H1 (cell line): Measurements from ENCODE around the gene PAPSS2. TPM values are rescaled to one million over a fixed set of nuclear protein-coding genes. Genes with fewer than 3 reads are reported as not detected.

Experiments used
- CTCF ChIA-PET: fragments of 300-600 bp; sonication (Branson Sonifier 250); formaldehyde crosslinking; loops from one replicate; lab custom pipeline; 2021; ENCODE audit not compliant: partially characterized antibody; lab: Charles Lee
- POLR2A ChIA-PET: fragments of 300-600 bp; sonication (Branson Sonifier 250); formaldehyde crosslinking; loops from one replicate; lab custom pipeline; 2021; ENCODE audit warnings: inconsistent platforms; ENCODE audit not compliant: partially characterized antibody; lab: Charles Lee
- DNase-seq, 2 experiments: peaks; one replicate each; pipeline versions ENCODE4 v3.0.0 to v3.0.0-alpha.2; 2010 to 2022; ENCODE audit warnings: low spot score in 2 of 2, low read depth in 1 of 2, mixed read lengths in 1 of 2
- FAIRE-seq: peaks from 2 replicates; lab custom pipeline; 2011; peaks lifted over from hg19 to GRCh38; lab: Jason Lieb, UNC
- H2AFZ ChIP-seq: 2 replicates; pipeline ENCODE4 v1.8.1; 2012; ENCODE audit warnings: low read length, inconsistent platforms
- H2AK5ac ChIP-seq: 2 replicates; pipeline ENCODE4 v1.6.1; 2013; ENCODE audit warnings: low read depth, low read length
- H2BK120ac ChIP-seq: replicated peaks from 2 replicates; pipeline ENCODE3; 2013; ENCODE audit warnings: low read depth, low read length, inconsistent platforms
- H2BK12ac ChIP-seq: 2 replicates; pipeline ENCODE4 v1.6.1; 2013; ENCODE audit warnings: low read depth, low read length
- H2BK15ac ChIP-seq: 2 replicates; pipeline ENCODE4 v1.6.1; 2013; ENCODE audit warnings: low read length
- H2BK20ac ChIP-seq: 2 replicates; pipeline ENCODE4 v1.6.1; 2013; ENCODE audit warnings: low read length
- H2BK5ac ChIP-seq: 2 replicates; pipeline ENCODE4 v1.6.1; 2013; ENCODE audit warnings: low read depth, low read length
- H3K14ac ChIP-seq: 2 replicates; pipeline ENCODE4 v1.6.1; 2013; ENCODE audit warnings: inconsistent platforms; ENCODE audit not compliant: insufficient read length
- H3K18ac ChIP-seq: 2 replicates; pipeline ENCODE4 v1.6.1; 2013; ENCODE audit warnings: low read length; ENCODE audit errors: extremely low read depth
- H3K23ac ChIP-seq: 2 replicates; pipeline ENCODE4 v1.6.1; 2013; ENCODE audit warnings: inconsistent platforms; ENCODE audit not compliant: insufficient read length
- H3K23me2 ChIP-seq: 2 replicates; pipeline ENCODE4 v1.6.1; 2013; ENCODE audit warnings: low read depth, low read length
- H3K27ac ChIP-seq: 2 replicates; pipeline ENCODE4 v1.6.1; 2011; ENCODE audit warnings: low read depth, low read length, inconsistent platforms
- H3K27me3 ChIP-seq, 4 experiments: replicated peaks in 1 of 4; 1 replicate in 1 of 4; 2 replicates in 3 of 4; pipeline versions ENCODE4 v1.6.1 to v1.8.1; 2011 to 2013; ENCODE audit warnings: low read length in 3 of 4, mild to moderate bottlenecking in 3 of 4, inconsistent platforms in 2 of 4, mixed read lengths in 2 of 4, moderate library complexity in 1 of 4; ENCODE audit not compliant: control insufficient read depth in 3 of 4, insufficient read depth in 3 of 4; ENCODE audit errors: extremely low read depth in 1 of 4
- H3K36me3 ChIP-seq, 4 experiments: 2 replicates each; pipeline versions ENCODE4 v1.6.1 to v1.8.1; 2011 to 2013; ENCODE audit warnings: mild to moderate bottlenecking in 4 of 4, low read length in 3 of 4, moderate library complexity in 2 of 4, control low read depth in 1 of 4, inconsistent platforms in 1 of 4; ENCODE audit not compliant: insufficient read depth in 4 of 4, control insufficient read depth in 2 of 4
- H3K4ac ChIP-seq: replicated peaks from 2 replicates; pipeline ENCODE3; 2013; ENCODE audit warnings: low read length, low read depth, mixed read lengths, inconsistent platforms; ENCODE audit not compliant: insufficient read length
- H3K4me1 ChIP-seq, 4 experiments: replicated peaks in 1 of 4; 1 replicate in 1 of 4; 2 replicates in 3 of 4; pipeline versions ENCODE4 v1.6.1 to v1.8.1; 2011 to 2013; ENCODE audit warnings: low read length in 3 of 4, inconsistent platforms in 2 of 4, mixed read lengths in 1 of 4; ENCODE audit not compliant: insufficient read depth in 4 of 4, control insufficient read depth in 3 of 4
- H3K4me2 ChIP-seq, 2 experiments: 2 replicates each; pipeline versions ENCODE4 v1.6.1 to v1.8.1; 2011 to 2013; ENCODE audit warnings: low read depth in 2 of 2, low read length in 2 of 2, control low read depth in 1 of 2, inconsistent platforms in 1 of 2, mild to moderate bottlenecking in 1 of 2; ENCODE audit not compliant: insufficient read depth in 1 of 2
- H3K4me3 ChIP-seq, 4 experiments: fragments of 200-600, 300-600 bp in 1 of 4; sonication (generic), shearing (Covaris generic), sonication (Bioruptor Twin) in 1 of 4; 2 replicates each; pipeline versions ENCODE4 v1.5.1 to v1.8.1; 2011 to 2016; ENCODE audit warnings: low read length in 4 of 4, low read depth in 3 of 4, control low read depth in 2 of 4, inconsistent platforms in 2 of 4, mild to moderate bottlenecking in 2 of 4, mixed read lengths in 1 of 4, moderate library complexity in 1 of 4; ENCODE audit not compliant: insufficient read depth in 2 of 4; ENCODE audit errors: extremely low read depth in 1 of 4
- H3K56ac ChIP-seq: replicated peaks from 2 replicates; pipeline ENCODE3; 2013; ENCODE audit warnings: low read depth, mild to moderate bottlenecking, mixed read lengths, low read length, inconsistent platforms; ENCODE audit not compliant: insufficient read length
- H3K79me1 ChIP-seq: 2 replicates; pipeline ENCODE4 v1.6.1; 2013; ENCODE audit warnings: low read depth, low read length, control low read depth
- H3K79me2 ChIP-seq, 2 experiments: 2 replicates each; pipeline versions ENCODE4 v1.6.1 to v1.8.1; 2012 to 2013; ENCODE audit warnings: low read length in 2 of 2, mild to moderate bottlenecking in 2 of 2, inconsistent platforms in 1 of 2; ENCODE audit not compliant: insufficient read depth in 2 of 2, control insufficient read depth in 1 of 2
- H3K9ac ChIP-seq, 4 experiments: replicated peaks in 1 of 4; 1 replicate in 1 of 4; 2 replicates in 3 of 4; pipeline versions ENCODE4 v1.6.1 to v1.8.1; 2011 to 2013; ENCODE audit warnings: low read depth in 3 of 4, low read length in 3 of 4, control low read depth in 2 of 4, mild to moderate bottlenecking in 2 of 4, moderate library complexity in 2 of 4, inconsistent platforms in 1 of 4; ENCODE audit errors: extremely low read depth in 1 of 4
- H3K9me3 ChIP-seq, 2 experiments: 2 replicates each; pipeline versions ENCODE4 v1.6.1 to v1.8.1; 2012 to 2013; ENCODE audit warnings: mild to moderate bottlenecking in 2 of 2, moderate library complexity in 2 of 2, control low read depth in 1 of 2, inconsistent platforms in 1 of 2, low read depth in 1 of 2, low read length in 1 of 2, mixed read lengths in 1 of 2; ENCODE audit not compliant: insufficient read depth in 2 of 2
- H4K20me1 ChIP-seq, 2 experiments: replicated peaks in 1 of 2; 2 replicates each; pipeline versions ENCODE3 to v1.8.1; 2011 to 2013; ENCODE audit warnings: inconsistent platforms in 2 of 2, low read length in 2 of 2, mild to moderate bottlenecking in 1 of 2; ENCODE audit not compliant: insufficient read depth in 2 of 2, control insufficient read depth in 1 of 2
- H4K5ac ChIP-seq: 2 replicates; pipeline ENCODE4 v1.6.1; 2013; ENCODE audit warnings: low read length, low read depth, mixed read lengths, inconsistent platforms; ENCODE audit not compliant: insufficient read length
- H4K8ac ChIP-seq: 2 replicates; pipeline ENCODE4 v1.8.0; 2013; ENCODE audit warnings: mild to moderate bottlenecking, moderate library complexity, low read length, inconsistent platforms; ENCODE audit not compliant: insufficient read depth; ENCODE audit errors: extremely low read depth
- H4K91ac ChIP-seq: replicated peaks from 2 replicates; pipeline ENCODE3; 2013; ENCODE audit warnings: low read length, mixed read lengths, inconsistent platforms; ENCODE audit not compliant: insufficient read length
- ATF2 ChIP-seq: IDR thresholded peaks from 2 replicates; pipeline ENCODE4 v1.6.1; 2012; ENCODE audit warnings: low read length, inconsistent platforms
- ATF3 ChIP-seq: IDR thresholded peaks from 2 replicates; pipeline ENCODE4 v1.6.1; 2011; ENCODE audit warnings: low read depth, mild to moderate bottlenecking, low read length; ENCODE audit not compliant: insufficient read depth
- BCL11A ChIP-seq, 2 experiments: IDR thresholded peaks; one replicate each; pipeline ENCODE4 v1.6.1; 2011; ENCODE audit warnings: low read depth in 2 of 2, low read length in 2 of 2, mild to moderate bottlenecking in 2 of 2
- EGR1 ChIP-seq: IDR thresholded peaks from 2 replicates; pipeline ENCODE4 v1.6.1; 2011; ENCODE audit warnings: low read depth, low read length, borderline replicate concordance
- HDAC6 ChIP-seq: IDR thresholded peaks from one replicate; pipeline ENCODE4 v1.7.1; 2012; ENCODE audit warnings: low read depth, mild to moderate bottlenecking, inconsistent platforms, low read length, moderate library complexity
- JUN ChIP-seq: IDR thresholded peaks from 2 replicates; pipeline ENCODE4 v1.6.1; 2011; ENCODE audit warnings: low read depth, mild to moderate bottlenecking, improper control_type of control experiment, low read length
- RAD21 ChIP-seq, 2 experiments: IDR thresholded peaks in 1 of 2; conservative IDR thresholded peaks in 1 of 2; 2 replicates each; pipeline ENCODE4 v1.6.1; 2011; ENCODE audit warnings: low read depth in 2 of 2, low read length in 2 of 2, improper control_type of control experiment in 1 of 2, inconsistent platforms in 1 of 2, mild to moderate bottlenecking in 1 of 2, moderate library complexity in 1 of 2
- TAF7 ChIP-seq: optimal IDR thresholded peaks from 2 replicates; pipeline ENCODE3; 2011; ENCODE audit warnings: low read depth, mild to moderate bottlenecking, inconsistent platforms, low read length, moderate library complexity, borderline replicate concordance
- TEAD4 ChIP-seq: IDR thresholded peaks from 2 replicates; pipeline ENCODE4 v1.6.1; 2012; ENCODE audit warnings: low read depth, low read length, inconsistent platforms, mixed read lengths
- YY1 ChIP-seq: IDR thresholded peaks from 2 replicates; pipeline ENCODE4 v1.6.1; 2011; ENCODE audit warnings: low read depth, mild to moderate bottlenecking, low read length
- WGBS, 2 experiments: shearing (Covaris generic) in 1 of 2; methylation state at CpG; one replicate each; pipeline versions ENCODE4 v1.1.6 to v1.1.7; 2013 to 2015; ENCODE audit warnings: low lambda C conversion rate in 2 of 2, mixed read lengths in 2 of 2, inconsistent platforms in 1 of 2, low coverage in 1 of 2, missing lambda C conversion rate in 1 of 2; ENCODE audit not compliant: insufficient replicate concordance in 2 of 2, insufficient coverage in 1 of 2, insufficient read length in 1 of 2; ENCODE audit errors: extremely low coverage in 1 of 2, missing lambda C conversion rate in 1 of 2; 5-methylcytosine and 5-hydroxymethylcytosine counted together
- polyA plus RNA-seq, 7 experiments: library from polyadenylated mRNA; depleted of rRNA in 3 of 7; stranded (reverse) in 5 of 7; unstranded in 2 of 7; fragments of >200 nt in 5 of 7; fragments of 200-250 nt in 2 of 7; gene quantifications; 1 replicate in 5 of 7; 2 replicates in 1 of 7; 4 replicates in 1 of 7; pipeline versions ENCODE4 v1.2.1 to v1.2.3, GENCODE V29; 2011 to 2013; ENCODE audit warnings: missing spikeins in 2 of 7, mixed read lengths in 2 of 7
- total RNA-seq: library from RNA; stranded (reverse); fragmentation: NEBNext Ultra II Directional; extraction: Animal tissue kit (Norgen Biotek cat#: 25700); gene quantifications from 2 replicates; pipeline ENCODE4 v1.2.1, GENCODE V29; 2021

Gene PAPSS2
- total and polyA plus RNA-seq, 2 of the 8 experiments (the other 6 are each of a cell fraction or from before 2014, with no cell fraction given) = 7.6 to 20.2 TPM

GRCh38 chr10:87685832-87686574 lies 26.3 kb downstream of the PAPSS2 start:
- no peak overlapping the region for H3K27ac ChIP-seq
- no peaks in the 10 kb centered on the region for H3K23me2 ChIP-seq
- no peak overlapping the region for H4K5ac ChIP-seq
- no peak for TF ChIP-seq TEAD4
- no peak for TF ChIP-seq YY1
- TF ChIP-seq BCL11A (IDR thresholded peaks at IDR 0.05; ENCODE audit: low read depth in 2 of 2, low read length in 2 of 2) = no peak
- TF ChIP-seq EGR1 = no peak
- TF ChIP-seq JUN = no peak
- TF ChIP-seq HDAC6 = no peak
- TF ChIP-seq ATF2 = no peak
- no peak for TF ChIP-seq TAF7
- TF ChIP-seq RAD21 (IDR thresholded peaks at IDR 0.05 in 1 of 2, conservative IDR thresholded peaks at IDR 0.05 in 1 of 2; ENCODE audit: low read depth in 2 of 2, low read length in 2 of 2) = no peak
- no peak for TF ChIP-seq ATF3

More at GRCh38 chr10:87685832-87686574, 26.3 kb downstream of the PAPSS2 start:
- Histone ChIP-seq H3K9ac (no peak overlapping the region), H2BK15ac (no peak overlapping the region), H2AK5ac (no peak overlapping the region), H3K79me2 (0 out of 4 replicates have a peak, but pooled peaks cover 0 to 4% of the 10 kb centered on the region in 2 experiments), H3K9me3 (no peaks in the 10 kb centered on the region), H3K56ac (no peak overlapping the region), H3K27me3 (no peaks in the 10 kb centered on the region), H4K91ac (no peak overlapping the region), H3K4me1 (no peaks in the 10 kb centered on the region), H2AFZ (no peak overlapping the region), H2BK5ac (no peak overlapping the region), H3K4me2 (no peak overlapping the region), H2BK20ac (no peak overlapping the region), H4K8ac (no peak overlapping the region), H3K18ac (no peak overlapping the region), H3K79me1 (no peaks in the 10 kb centered on the region), H3K4me3 (no peak overlapping the region), H3K14ac (no peak overlapping the region), H2BK12ac (no peak overlapping the region), H2BK120ac (no peak overlapping the region), H3K36me3 (no peaks in the 10 kb centered on the region), H3K23ac (no peak overlapping the region), H4K20me1 (peaks cover 0 to 2% of the 10 kb centered on the region in 2 experiments), H3K4ac (no peak overlapping the region)
- FAIRE-seq (no peak), DNase-seq (no peak)
- ChIA-PET POLR2A (no interaction called here), CTCF (interaction anchor here (1.3 kb wide), 2 partner anchors 8 to 14 kb away, joined by 3 read pairs; no protein-coding TSS in a partner anchor)
- 88% methylated on average over 5 of the region's 5 CpGs; no CpG with 5 or more reads in 1 of the 2 experiments for WGBS, 2 experiments
